ENCODE measurements around the gene NES. TPM values are rescaled to one million over a fixed set of nuclear protein-coding genes. Genes with fewer than 3 reads are reported as not detected.

NES gene
- polyA plus RNA-seq, 4 donors: 0.22 to 17.9 (median 6.4) TPM

GRCh38 chr1:156705918-156706656 lies 28.9 kb upstream of the NES start:
- FAIRE-seq: no peak
- H3K36me3 ChIP-seq (ENCODE audit: control insufficient read depth in 3 of 3, insufficient read depth in 2 of 3, low read depth in 1 of 3, low read length in 3 of 3): peaks cover 0 to 5% (median 0%) of the 10 kb centered on the region in 3 donors
- DNase-seq: peak in 1 of 2 donors; percentile 81
- H3K4me1 ChIP-seq (ENCODE audit: control insufficient read depth in 3 of 3, insufficient read depth in 2 of 3, low read depth in 1 of 3, low read length in 2 of 3): peaks cover 8 to 42% (median 12%) of the 10 kb centered on the region in 3 donors
- no peaks in the 10 kb centered on the region for H3K9me3 ChIP-seq (ENCODE audit: control insufficient read depth in 2 of 2, insufficient read depth in 1 of 2, low read depth in 1 of 2, low read length in 1 of 2)
- H3K27me3 ChIP-seq (ENCODE audit: control insufficient read depth in 3 of 3, insufficient read depth in 3 of 3, low read length in 3 of 3): peaks cover 2 to 32% (median 6%) of the 10 kb centered on the region in 3 donors
- 0 to 1% (median 0%) methylated on average over 39 to 45 of the region's 45 CpGs for WGBS, 3 donors
- peak overlapping the region in 2 of 3 donors; percentile 17 to 56 for H3K27ac ChIP-seq (ENCODE audit: low read depth in 1 of 3, low read length in 2 of 3)
- peak overlapping the region; percentile 20 to 47 (median 45) for H3K4me3 ChIP-seq (ENCODE audit: low read depth in 1 of 3, low read length in 3 of 3)

DNA sequence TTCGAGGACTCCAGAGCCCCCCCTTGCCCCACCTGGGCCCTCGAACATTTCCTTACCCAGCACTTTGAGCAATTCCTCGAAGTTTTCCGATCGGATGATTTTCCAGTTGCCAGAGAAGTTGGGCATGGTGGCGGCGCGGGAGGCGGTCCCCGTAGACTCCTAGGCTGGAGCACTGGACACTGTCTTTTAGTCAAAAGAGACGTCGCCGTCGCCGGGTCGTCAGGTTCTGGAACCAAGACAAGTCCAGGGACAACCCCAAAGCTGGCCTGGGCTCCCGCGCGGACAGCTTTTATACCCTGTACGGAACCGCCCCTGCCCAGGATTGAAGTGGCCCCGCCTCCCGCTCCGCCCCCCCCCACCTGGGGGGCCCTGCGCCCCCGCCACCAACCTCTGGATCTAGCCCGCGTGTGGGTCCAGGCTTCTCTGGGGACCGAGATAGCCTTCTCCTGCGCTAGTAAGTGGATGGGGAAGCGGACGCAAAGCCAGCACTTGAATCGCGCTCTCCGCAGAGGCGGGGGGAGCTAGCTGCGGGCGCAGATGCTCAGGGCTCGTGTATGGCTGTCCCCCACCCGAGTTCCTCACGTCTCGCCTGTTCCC lies 28.2 kb upstream of the NES start, which contains the start of gene CRABP2:
Gene CRABP2 (minus strand): TSS at position 263 of the 597 bp plus-strand sequence. CDS start 137 bp downstream, at position 126.
- 0 to 2% (median 1%) methylated on average over 37 to 42 of the region's 42 CpGs for WGBS, 3 donors
- H3K9me3 ChIP-seq (ENCODE audit: control insufficient read depth in 2 of 2, insufficient read depth in 1 of 2, low read depth in 1 of 2, low read length in 1 of 2): no peaks in the 10 kb centered on the region
- peaks cover 2 to 32% (median 6%) of the 10 kb centered on the region in 3 donors for H3K27me3 ChIP-seq (ENCODE audit: control insufficient read depth in 3 of 3, insufficient read depth in 3 of 3, low read length in 3 of 3)
- H3K4me3 ChIP-seq (ENCODE audit: low read depth in 1 of 3, low read length in 3 of 3): peak within 1 kb of the TSS; percentile 20 to 47 (median 45)
- FAIRE-seq (no peak), DNase-seq (peak in 1 of 2 donors; percentile 59)
- H3K4me1 ChIP-seq (ENCODE audit: control insufficient read depth in 3 of 3, insufficient read depth in 2 of 3, low read depth in 1 of 3, low read length in 2 of 3): peaks cover 8 to 42% (median 12%) of the 10 kb centered on the region in 3 donors
- peak within 1 kb of the TSS in 2 of 3 donors; percentile 17 to 56 for H3K27ac ChIP-seq (ENCODE audit: low read depth in 1 of 3, low read length in 2 of 3)
- H3K36me3 ChIP-seq (ENCODE audit: control insufficient read depth in 3 of 3, insufficient read depth in 2 of 3, low read depth in 1 of 3, low read length in 3 of 3): peaks cover 0 to 9% (median 0%) of the 10 kb centered on the region in 3 donors

- 2 to 3% (median 2%) methylated on average over 26 to 29 of the region's 29 CpGs for WGBS, 3 donors
- DNase-seq: peak in 1 of 2 donors; percentile 59
- peaks cover 8 to 42% (median 12%) of the 10 kb centered on the region in 3 donors for H3K4me1 ChIP-seq (ENCODE audit: control insufficient read depth in 3 of 3, insufficient read depth in 2 of 3, low read depth in 1 of 3, low read length in 2 of 3)
- H3K4me3 ChIP-seq (ENCODE audit: low read depth in 1 of 3, low read length in 3 of 3): peak overlapping the region in 2 of 3 donors; percentile 15 to 47
- no peak overlapping the region for H3K27ac ChIP-seq (ENCODE audit: low read depth in 1 of 3, low read length in 2 of 3)
- H3K27me3 ChIP-seq (ENCODE audit: control insufficient read depth in 3 of 3, insufficient read depth in 3 of 3, low read length in 3 of 3): peaks cover 2 to 32% (median 6%) of the 10 kb centered on the region in 3 donors
- FAIRE-seq: no peak
- H3K9me3 ChIP-seq (ENCODE audit: control insufficient read depth in 2 of 2, insufficient read depth in 1 of 2, low read depth in 1 of 2, low read length in 1 of 2): no peaks in the 10 kb centered on the region
- peaks cover 0 to 12% (median 0%) of the 10 kb centered on the region in 3 donors for H3K36me3 ChIP-seq (ENCODE audit: control insufficient read depth in 3 of 3, insufficient read depth in 2 of 3, low read depth in 1 of 3, low read length in 3 of 3)
Measured at GRCh38 chr1:156704930-156705320, 27.7 kb upstream of the NES start.

- peaks cover 0 to 14% (median 0%) of the 10 kb centered on the region in 3 donors for H3K36me3 ChIP-seq (ENCODE audit: control insufficient read depth in 3 of 3, insufficient read depth in 2 of 3, low read depth in 1 of 3, low read length in 3 of 3)
- H3K4me3 ChIP-seq (ENCODE audit: low read depth in 1 of 3, low read length in 3 of 3): peak overlapping the region in 1 of 3 donors; percentile 47
- H3K27ac ChIP-seq (ENCODE audit: low read depth in 1 of 3, low read length in 2 of 3): no peak overlapping the region
- FAIRE-seq: no peak
- whole genome bisulfite sequencing, 3 donors: 57 to 63% (median 62%) methylated on average over 10 of the region's 10 CpGs
- peaks cover 8 to 42% (median 12%) of the 10 kb centered on the region in 3 donors for H3K4me1 ChIP-seq (ENCODE audit: control insufficient read depth in 3 of 3, insufficient read depth in 2 of 3, low read depth in 1 of 3, low read length in 2 of 3)
- no peak for DNase-seq
- peaks cover 2 to 32% (median 6%) of the 10 kb centered on the region in 3 donors for H3K27me3 ChIP-seq (ENCODE audit: control insufficient read depth in 3 of 3, insufficient read depth in 3 of 3, low read length in 3 of 3)
- H3K9me3 ChIP-seq (ENCODE audit: control insufficient read depth in 2 of 2, insufficient read depth in 1 of 2, low read depth in 1 of 2, low read length in 1 of 2): no peaks in the 10 kb centered on the region
Measured at GRCh38 chr1:156704166-156704711, 27.0 kb upstream of the NES start.

GRCh38 chr1:156703741-156704140 lies 26.5 kb upstream of the NES start:
- DNase-seq (no peak), FAIRE-seq (no peak)
- Histone ChIP-seq H3K27ac (ENCODE audit: low read depth in 1 of 3, low read length in 2 of 3) (no peak overlapping the region), H3K4me3 (ENCODE audit: low read depth in 1 of 3, low read length in 3 of 3) (peak overlapping the region in 1 of 3 donors; percentile 47), H3K36me3 (ENCODE audit: control insufficient read depth in 3 of 3, insufficient read depth in 2 of 3, low read depth in 1 of 3, low read length in 3 of 3) (peaks cover 0 to 14% (median 0%) of the 10 kb centered on the region in 3 donors), H3K4me1 (ENCODE audit: control insufficient read depth in 3 of 3, insufficient read depth in 2 of 3, low read depth in 1 of 3, low read length in 2 of 3) (peaks cover 8 to 42% (median 12%) of the 10 kb centered on the region in 3 donors), H3K9me3 (ENCODE audit: control insufficient read depth in 2 of 2, insufficient read depth in 1 of 2, low read depth in 1 of 2, low read length in 1 of 2) (no peaks in the 10 kb centered on the region), H3K27me3 (ENCODE audit: control insufficient read depth in 3 of 3, insufficient read depth in 3 of 3, low read length in 3 of 3) (peaks cover 2 to 32% (median 6%) of the 10 kb centered on the region in 3 donors)
- WGBS, 3 donors: 37 to 50% (median 38%) methylated on average over 4 of the region's 4 CpGs

DNA sequence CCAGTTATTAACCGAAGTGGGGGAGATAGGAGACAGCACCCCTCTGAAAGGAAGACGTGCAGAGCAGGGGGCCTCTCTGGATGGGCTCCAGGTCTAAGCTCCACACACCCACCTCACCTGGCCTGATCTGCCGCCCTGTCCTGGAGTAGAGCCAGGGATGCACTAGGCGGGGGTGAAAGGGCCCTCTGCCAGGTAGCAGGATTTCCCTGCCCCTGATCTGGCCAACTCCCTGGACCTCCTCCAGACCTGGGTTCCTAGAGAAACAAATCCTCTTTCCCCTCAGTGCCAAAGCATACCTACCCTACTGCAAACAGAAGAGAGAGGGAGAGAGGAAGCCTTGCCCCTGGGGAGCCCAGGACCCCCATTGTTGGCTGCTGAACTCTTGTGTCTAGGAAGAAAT lies 26.1 kb upstream of the NES start:
- Histone ChIP-seq H3K27ac (ENCODE audit: low read depth in 1 of 3, low read length in 2 of 3) (no peak overlapping the region), H3K4me3 (ENCODE audit: low read depth in 1 of 3, low read length in 3 of 3) (no peak overlapping the region), H3K9me3 (ENCODE audit: control insufficient read depth in 2 of 2, insufficient read depth in 1 of 2, low read depth in 1 of 2, low read length in 1 of 2) (no peaks in the 10 kb centered on the region), H3K4me1 (ENCODE audit: control insufficient read depth in 3 of 3, insufficient read depth in 2 of 3, low read depth in 1 of 3, low read length in 2 of 3) (peaks cover 8 to 40% (median 12%) of the 10 kb centered on the region in 3 donors), H3K27me3 (ENCODE audit: control insufficient read depth in 3 of 3, insufficient read depth in 3 of 3, low read length in 3 of 3) (peaks cover 2 to 32% (median 6%) of the 10 kb centered on the region in 3 donors), H3K36me3 (ENCODE audit: control insufficient read depth in 3 of 3, insufficient read depth in 2 of 3, low read depth in 1 of 3, low read length in 3 of 3) (peaks cover 0 to 14% (median 0%) of the 10 kb centered on the region in 3 donors)
- no peak for DNase-seq
- FAIRE-seq: no peak
- WGBS, 3 donors: 25 to 64% (median 47%) methylated on average over 4 of the region's 4 CpGs

DNA sequence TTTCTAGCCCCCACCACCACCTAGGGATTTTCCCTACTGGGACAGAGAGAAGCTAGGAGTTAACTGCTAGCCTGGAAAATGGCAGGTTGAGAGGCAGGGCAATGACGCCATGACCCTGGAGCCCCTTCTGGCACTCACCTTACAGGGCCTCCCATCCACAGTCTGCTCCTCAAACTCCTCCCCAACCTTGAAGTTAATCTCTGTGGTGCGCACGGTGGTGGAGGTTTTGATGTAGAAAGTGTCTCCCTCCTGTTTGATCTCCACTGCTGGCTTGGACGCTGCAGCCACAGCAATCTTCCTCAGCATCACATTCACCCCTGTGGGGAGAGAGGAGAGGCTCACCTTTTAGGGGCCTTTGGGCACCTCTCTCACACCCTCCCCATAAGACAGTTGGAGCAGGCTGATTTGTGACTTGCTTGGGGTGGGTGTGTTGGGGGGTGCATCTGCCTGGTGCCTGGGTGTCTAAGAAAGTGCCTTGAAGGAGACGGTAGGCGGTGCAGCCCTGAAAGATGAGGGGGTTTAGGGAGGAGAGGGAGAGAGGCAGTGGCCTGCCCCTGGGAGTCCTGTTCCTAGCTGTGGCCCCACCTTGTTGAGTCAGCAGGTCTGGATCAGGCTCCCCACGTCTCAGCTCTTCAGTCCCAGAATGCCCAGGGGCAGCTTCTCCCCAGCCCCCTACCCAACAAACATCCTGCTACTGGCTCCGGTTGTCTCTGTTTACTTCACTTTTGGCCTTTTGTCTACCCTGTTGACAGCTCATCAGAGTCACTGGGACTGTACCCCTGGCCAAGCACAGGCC lies 23.7 kb upstream of the NES start:
- FAIRE-seq: no peak
- H3K9me3 ChIP-seq (ENCODE audit: control insufficient read depth in 2 of 2, insufficient read depth in 1 of 2, low read depth in 1 of 2, low read length in 1 of 2): no peaks in the 10 kb centered on the region
- no peak overlapping the region for H3K4me3 ChIP-seq (ENCODE audit: low read depth in 1 of 3, low read length in 3 of 3)
- DNase-seq: no peak
- peaks cover 6 to 19% (median 12%) of the 10 kb centered on the region in 3 donors for H3K4me1 ChIP-seq (ENCODE audit: control insufficient read depth in 3 of 3, insufficient read depth in 2 of 3, low read depth in 1 of 3, low read length in 2 of 3)
- H3K36me3 ChIP-seq (ENCODE audit: control insufficient read depth in 3 of 3, insufficient read depth in 2 of 3, low read depth in 1 of 3, low read length in 3 of 3): peaks cover 0 to 14% (median 0%) of the 10 kb centered on the region in 3 donors
- H3K27ac ChIP-seq (ENCODE audit: low read depth in 1 of 3, low read length in 2 of 3): no peak overlapping the region
- WGBS, 3 donors: 68 to 80% (median 75%) methylated on average over 7 to 8 of the region's 8 CpGs
- H3K27me3 ChIP-seq (ENCODE audit: control insufficient read depth in 3 of 3, insufficient read depth in 3 of 3, low read length in 3 of 3): peaks cover 2 to 28% (median 6%) of the 10 kb centered on the region in 3 donors
